Caco-2 (cell line): ENCODE measurements around the gene FOXO1. TPM values are rescaled to one million over a fixed set of nuclear protein-coding genes. Genes with fewer than 3 reads are reported as not detected.

Experiments used
- BruUV-seq: library from RNA; stranded (reverse); fragments of 400-500 nt; replicated peaks from 2 replicates; lab custom pipeline; 2021; lab: Mats Ljungman, UMichigan
- CTCF ChIA-PET: fragments of 300-600 bp; sonication (Branson Sonifier 250); formaldehyde crosslinking; loops from one replicate; lab custom pipeline; 2022; ENCODE audit warnings: antibody characterized with exemption; lab: Charles Lee
- POLR2A ChIA-PET: fragments of 300-600 bp; sonication (Branson Sonifier 250); formaldehyde crosslinking; loops from one replicate; lab custom pipeline; 2022; ENCODE audit warnings: antibody characterized with exemption; lab: Charles Lee
- DNase-seq, 2 experiments: peaks; one replicate each; pipeline versions ENCODE4 v3.0.0 to v3.0.0-alpha.2; 2020 to 2022
- H3K27me3 ChIP-seq: replicated peaks from 2 replicates; pipeline ENCODE4 v1.6.0; 2011; ENCODE audit warnings: low read length; ENCODE audit not compliant: control insufficient read depth, insufficient read depth
- H3K36me3 ChIP-seq: 2 replicates; pipeline ENCODE4 v1.5.1; 2011; ENCODE audit warnings: low read length; ENCODE audit not compliant: control insufficient read depth, insufficient read depth
- H3K4me1 ChIP-seq: fragments of 250-450 bp; sonication (Bioruptor Pico); 2 replicates; pipeline ENCODE4 v1.5.1; 2020; ENCODE audit warnings: mild to moderate bottlenecking
- H3K4me3 ChIP-seq: 2 replicates; pipeline ENCODE4 v1.5.1; 2011; ENCODE audit warnings: low read depth, mild to moderate bottlenecking, control low read depth, low read length
- H3K9me3 ChIP-seq: fragments of 250-450 bp; sonication (Bioruptor Pico); 2 replicates; pipeline ENCODE4 v1.5.1; 2020; ENCODE audit warnings: mild to moderate bottlenecking, moderate library complexity
- H3K27ac Mint-ChIP-seq: one replicate; pipeline ENCODE4 v1.8.0; 2022; ENCODE audit warnings: mixed read lengths; ENCODE audit not compliant: unreplicated experiment
- H3K27me3 Mint-ChIP-seq: one replicate; pipeline ENCODE4 v1.8.0; 2022; ENCODE audit warnings: mixed read lengths; ENCODE audit not compliant: insufficient read depth, unreplicated experiment
- H3K36me3 Mint-ChIP-seq: one replicate; pipeline ENCODE4 v1.8.0; 2022; ENCODE audit warnings: mild to moderate bottlenecking, mixed read lengths; ENCODE audit not compliant: insufficient read depth, unreplicated experiment
- H3K4me1 Mint-ChIP-seq: one replicate; pipeline ENCODE4 v1.8.0; 2022; ENCODE audit warnings: low read depth, mixed read lengths; ENCODE audit not compliant: unreplicated experiment
- H3K4me3 Mint-ChIP-seq: one replicate; pipeline ENCODE4 v1.8.0; 2022; ENCODE audit warnings: mild to moderate bottlenecking, moderate library complexity, mixed read lengths; ENCODE audit not compliant: unreplicated experiment
- H3K9me3 Mint-ChIP-seq: one replicate; pipeline ENCODE4 v1.8.0; 2022; ENCODE audit warnings: mixed read lengths; ENCODE audit not compliant: unreplicated experiment
- CTCF ChIP-seq, 2 experiments: fragments of 200-600 bp in 1 of 2; IDR thresholded peaks; 1 replicate in 1 of 2; 2 replicates in 1 of 2; pipeline versions ENCODE4 v1.5.1 to v1.8.0; 2011 to 2022; ENCODE audit warnings: antibody characterized with exemption in 1 of 2, control low read depth in 1 of 2, inconsistent platforms in 1 of 2, low read depth in 1 of 2, low read length in 1 of 2, mild to moderate bottlenecking in 1 of 2, moderate library complexity in 1 of 2; ENCODE audit not compliant: insufficient read depth in 1 of 2, severe bottlenecking in 1 of 2, unreplicated experiment in 1 of 2
- intact Hi-C: fragments of 100-400 bp; cut with micrococcal nuclease; formaldehyde crosslinking; loops from one replicate; pipeline ENCODE4 v1.10.0; 2022; ENCODE audit not compliant: unreplicated experiment
- total RNA-seq: library from RNA; stranded (reverse); gene quantifications from 2 replicates; pipeline ENCODE4 v1.2.3, GENCODE V29; 2022

Gene FOXO1
- total RNA-seq, 1 experiment from 2014 or later = 10.4 TPM

DNA sequence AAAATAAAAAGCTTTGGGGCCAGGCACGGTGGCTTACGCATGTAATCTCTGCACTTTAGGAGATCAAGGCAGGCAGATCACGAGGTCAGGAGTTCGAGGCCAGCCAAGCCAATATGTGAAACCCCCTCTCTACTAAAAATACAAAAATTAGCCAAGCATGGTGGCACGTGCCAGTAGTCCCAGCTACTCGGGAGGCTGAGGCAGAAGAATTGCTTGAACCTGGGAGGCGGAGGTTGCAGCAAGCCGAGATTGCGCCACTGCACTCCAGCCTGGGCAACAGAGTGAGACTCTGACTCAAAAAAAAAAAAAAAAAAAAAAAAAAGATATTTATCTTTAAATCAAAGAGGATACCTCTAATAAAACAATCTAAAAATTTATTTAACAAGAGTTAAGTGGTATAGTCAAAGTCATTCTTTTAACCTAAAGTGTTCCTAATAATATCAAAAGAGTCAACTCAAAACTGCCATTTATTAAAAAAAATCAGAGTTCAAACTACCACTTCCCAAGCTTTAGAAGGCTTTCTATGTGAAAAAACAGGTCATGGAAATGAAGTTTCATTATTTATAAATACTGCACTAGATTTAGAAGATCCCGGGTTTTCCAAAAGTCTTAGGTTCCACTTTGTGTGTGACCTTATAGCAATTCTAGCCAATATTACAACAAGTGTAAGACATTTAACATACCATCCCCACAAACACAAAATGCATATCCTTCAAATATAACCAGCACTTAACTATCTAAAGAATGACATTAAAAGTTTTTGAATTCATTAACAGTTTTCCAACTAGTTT, 4.4 kb downstream of the FOXO1 start:
- H3K4me1 ChIP-seq = peaks cover 7% of the 10 kb centered on the region; the same call in 1 of the 2 replicates
- no peak for TF ChIP-seq CTCF (IDR thresholded peaks at IDR 0.05; ENCODE audit: insufficient read depth in 1 of 2, low read depth in 1 of 2, low read length in 1 of 2, severe bottlenecking in 1 of 2, unreplicated experiment in 1 of 2)
- no peaks in the 10 kb centered on the region; the same call in 1 of the 2 replicates for H3K36me3 ChIP-seq
- CTCF ChIA-PET = no interaction called here
- Mint-ChIP-seq H3K36me3 (peaks cover 16% of the 10 kb centered on the region), H3K27ac (no peak overlapping the region), H3K4me1 (peaks cover 12% of the 10 kb centered on the region), H3K9me3 (peaks cover 17% of the 10 kb centered on the region), H3K27me3 (no peaks in the 10 kb centered on the region), H3K4me3 (no peak overlapping the region)
- no peak for DNase-seq
- no peaks in the 10 kb centered on the region for H3K9me3 ChIP-seq
- POLR2A ChIA-PET = no interaction called here
- BruUV-seq = no TSS peak
- no peak overlapping the region for H3K4me3 ChIP-seq
- intact Hi-C loops = loop anchor here (10.0 kb wide), 1 partner anchor 257 kb away; no protein-coding TSS in a partner anchor
- no peaks in the 10 kb centered on the region for H3K27me3 ChIP-seq

- H3K27me3 Mint-ChIP-seq = no peaks in the 10 kb centered on the region
- H3K36me3 Mint-ChIP-seq = peaks cover 16% of the 10 kb centered on the region
- peaks cover 17% of the 10 kb centered on the region for H3K9me3 Mint-ChIP-seq
- ChIA-PET CTCF (no interaction called here), POLR2A (interaction anchor here (0.6 kb wide), 1 partner anchor 26 kb away, joined by 5 read pairs; no protein-coding TSS in a partner anchor)
- Histone ChIP-seq H3K36me3 (no peaks in the 10 kb centered on the region; the same call in 1 of the 2 replicates), H3K4me3 (no peak overlapping the region), H3K27me3 (no peaks in the 10 kb centered on the region), H3K4me1 (peaks cover 14% of the 10 kb centered on the region; the same call in 1 of the 2 replicates), H3K9me3 (no peaks in the 10 kb centered on the region)
- no peak for TF ChIP-seq CTCF (IDR thresholded peaks at IDR 0.05; ENCODE audit: insufficient read depth in 1 of 2, low read depth in 1 of 2, low read length in 1 of 2, severe bottlenecking in 1 of 2, unreplicated experiment in 1 of 2)
- no peak overlapping the region for H3K27ac Mint-ChIP-seq
- DNase-seq = no peak
- H3K4me1 Mint-ChIP-seq = peaks cover 12% of the 10 kb centered on the region
- BruUV-seq = no TSS peak
- H3K4me3 Mint-ChIP-seq = no peak overlapping the region
- intact Hi-C loops = loop anchor here (10.0 kb wide), 1 partner anchor 256 kb away; no protein-coding TSS in a partner anchor
Observed at GRCh38 chr13:40660692-40661091, 5.7 kb downstream of the FOXO1 start.

- Histone ChIP-seq H3K9me3 (no peaks in the 10 kb centered on the region), H3K27me3 (no peaks in the 10 kb centered on the region), H3K4me1 (peaks cover 14% of the 10 kb centered on the region; the same call in 1 of the 2 replicates), H3K36me3 (no peaks in the 10 kb centered on the region; the same call in 1 of the 2 replicates), H3K4me3 (no peak overlapping the region)
- Mint-ChIP-seq H3K27ac (no peak overlapping the region), H3K27me3 (no peaks in the 10 kb centered on the region), H3K9me3 (peaks cover 17% of the 10 kb centered on the region), H3K4me3 (no peak overlapping the region), H3K4me1 (peaks cover 12% of the 10 kb centered on the region), H3K36me3 (peaks cover 13% of the 10 kb centered on the region)
- no TSS peak for BruUV-seq
- TF ChIP-seq CTCF (IDR thresholded peaks at IDR 0.05; ENCODE audit: insufficient read depth in 1 of 2, low read depth in 1 of 2, low read length in 1 of 2, severe bottlenecking in 1 of 2, unreplicated experiment in 1 of 2) = no peak
- intact Hi-C loops = loop anchor here (10.0 kb wide), 1 partner anchor 255 kb away; no protein-coding TSS in a partner anchor
- POLR2A ChIA-PET = interaction anchor here (0.6 kb wide), 1 partner anchor 25 kb away, joined by 5 read pairs; no protein-coding TSS in a partner anchor
- CTCF ChIA-PET = no interaction called here
- DNase-seq = no peak
Observed at GRCh38 chr13:40660141-40660664, 6.2 kb downstream of the FOXO1 start.
